ENCODE data around the gene ATP2B2.

DNA sequence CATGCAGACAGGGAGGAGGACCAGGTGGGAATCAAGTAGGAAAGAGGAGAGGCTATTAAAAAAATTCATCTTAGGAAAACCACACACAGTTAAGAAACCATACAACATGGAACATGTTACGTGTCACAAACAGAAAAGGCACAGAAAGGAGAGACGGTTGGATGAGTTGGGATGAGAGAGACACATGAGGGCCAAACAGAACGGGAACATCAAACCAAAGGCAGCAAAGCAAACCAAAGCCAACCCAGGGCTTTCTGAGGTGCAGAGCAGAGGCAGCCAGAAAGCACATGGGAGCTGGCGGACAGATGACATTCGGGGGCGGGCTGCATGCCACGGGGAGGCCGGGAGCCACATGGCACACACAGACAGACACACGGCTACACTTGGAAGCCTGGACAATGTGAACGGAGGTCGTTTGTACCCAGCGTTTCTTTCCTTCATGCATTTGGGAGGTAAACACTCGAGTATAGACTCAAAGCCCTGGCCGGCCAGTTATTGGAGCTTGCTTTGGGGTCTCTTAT lies 175.8 kb downstream of the ATP2B2 start:
- no peak for TF ChIP-seq YY1 (IDR thresholded peaks at IDR 0.05; ENCODE audit: insufficient read depth, insufficient read length)
- TF ChIP-seq ZNF274 (IDR thresholded peaks at IDR 0.05; ENCODE audit: low read depth, low read length), result no peak
- TF ChIP-seq SUZ12 (IDR thresholded peaks at IDR 0.05; ENCODE audit: extremely low read depth, insufficient read depth, insufficient read length), result no peak
